HG02943 (cell line): Measurements from ENCODE around the gene WEE2.

Experiments
- ATAC-seq: cut with Tn5 transposase; IDR thresholded peaks from one replicate; pipeline ENCODE4 v1.9.1; 2021; ENCODE audit warnings: mild to moderate bottlenecking, low read depth, moderate library complexity; ENCODE audit not compliant: unreplicated experiment

The WEE2 gene

GRCh38 chr7:141708351-141708750 lies at the start of gene WEE2:
WEE2 (plus strand) TSS chr7:141708353; CDS start chr7:141708759, 406 bp downstream.
- ATAC-seq = no peak

- ATAC-seq = no peak
Measured at GRCh38 chr7:141659501-141659900, 48.7 kb upstream of the WEE2 start.

DNA sequence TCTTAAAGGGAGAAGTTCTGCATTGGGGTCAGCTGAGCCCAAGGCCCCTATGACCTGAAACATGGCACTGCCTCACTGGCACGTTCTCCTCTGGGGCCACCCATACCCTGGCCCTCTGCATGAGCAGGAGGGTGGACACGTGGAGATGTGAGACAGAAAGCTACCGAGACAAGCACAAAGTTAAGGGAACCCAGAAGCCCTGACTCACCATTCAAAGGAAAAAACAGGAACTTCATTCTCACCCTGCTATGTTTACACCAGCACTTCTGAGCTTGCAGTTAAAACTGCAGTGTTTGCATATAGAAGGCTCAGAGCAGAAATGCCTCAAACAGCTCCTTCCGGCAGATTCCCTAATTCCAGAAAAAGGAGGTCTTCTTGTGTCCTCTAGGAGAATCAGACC lies 47.9 kb upstream of the WEE2 start:
- no peak for ATAC-seq

- no peak for ATAC-seq
Measured at GRCh38 chr7:141663081-141663849, 44.9 kb upstream of the WEE2 start.

GRCh38 chr7:141664450-141664849 lies 43.7 kb upstream of the WEE2 start:
- no peak for ATAC-seq

DNA sequence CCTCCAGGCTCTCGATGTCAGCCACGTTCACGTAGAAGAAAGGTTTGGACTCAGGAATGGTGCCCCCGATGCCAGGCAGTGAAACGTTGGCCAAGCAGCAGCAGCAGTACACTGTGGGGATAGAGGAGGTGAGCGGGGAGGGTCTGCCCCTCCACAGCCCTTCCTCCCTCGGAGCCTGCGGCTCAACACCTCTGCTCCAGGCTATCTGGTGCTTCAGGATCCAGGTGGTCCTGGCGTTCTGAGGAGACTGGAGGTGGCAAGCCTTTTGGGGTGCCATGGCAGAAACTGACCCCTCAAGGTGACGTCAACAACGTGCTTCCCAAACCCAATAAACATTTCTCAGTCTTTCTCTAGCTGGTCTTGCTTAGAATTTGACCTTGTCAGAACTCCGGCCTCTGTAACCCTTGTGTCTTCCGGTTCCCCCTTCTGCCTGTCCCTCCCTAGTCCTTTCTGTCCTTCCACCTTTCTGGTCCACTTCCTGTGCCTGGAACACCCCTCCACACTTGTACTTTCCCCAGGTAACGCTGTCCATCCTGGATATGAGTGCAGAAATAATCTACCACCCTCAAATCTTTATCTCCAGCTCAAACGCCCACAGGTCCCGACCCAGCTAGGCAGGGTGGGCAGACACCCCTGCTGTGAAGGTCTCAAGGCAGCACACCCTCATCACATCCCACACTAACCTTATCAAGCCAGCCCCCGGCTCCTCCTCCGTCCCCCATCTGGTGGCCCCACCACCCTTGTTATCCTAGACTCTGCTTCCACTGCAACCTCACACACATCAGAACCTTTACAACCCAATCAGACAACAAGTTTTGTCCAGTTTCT lies 42.7 kb upstream of the WEE2 start:
- ATAC-seq = no peak

- ATAC-seq = no peak
Measured at GRCh38 chr7:141666071-141666470, 42.1 kb upstream of the WEE2 start.

GRCh38 chr7:141668853-141669252 lies 39.3 kb upstream of the WEE2 start:
- ATAC-seq = no peak

- ATAC-seq = no peak
Measured at GRCh38 chr7:141671705-141672496, 36.3 kb upstream of the WEE2 start.

- no peak for ATAC-seq
Measured at GRCh38 chr7:141673346-141673745, 34.8 kb upstream of the WEE2 start.

GRCh38 chr7:141674171-141674671 lies 33.9 kb upstream of the WEE2 start:
- no peak for ATAC-seq

GRCh38 chr7:141674702-141675101 lies 33.5 kb upstream of the WEE2 start:
- no peak for ATAC-seq

- no peak for ATAC-seq
Measured at GRCh38 chr7:141675436-141676215, 32.5 kb upstream of the WEE2 start.

DNA sequence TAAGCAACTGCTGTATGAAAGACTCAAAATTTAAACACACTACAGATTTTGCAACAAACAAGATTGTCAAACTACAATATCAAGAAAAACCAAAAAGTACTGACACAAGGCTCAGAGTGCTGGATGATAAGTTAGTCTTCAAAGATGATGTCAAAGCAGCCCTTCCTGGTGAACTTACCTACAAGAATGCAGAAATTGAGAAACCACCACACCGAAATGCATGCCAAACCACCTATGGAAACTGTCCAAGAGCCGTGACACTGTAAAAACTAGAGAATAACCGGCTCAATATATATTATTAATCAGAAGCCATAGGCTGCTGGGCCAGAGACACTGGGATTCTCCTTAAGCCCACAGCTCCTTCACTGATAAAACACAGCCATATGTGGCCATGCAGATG lies 31.5 kb upstream of the WEE2 start:
- ATAC-seq = no peak

- no peak for ATAC-seq
Measured at GRCh38 chr7:141679014-141679413, 29.1 kb upstream of the WEE2 start.

- no peak for ATAC-seq
Measured at GRCh38 chr7:141685285-141686023, 22.7 kb upstream of the WEE2 start.

GRCh38 chr7:141686074-141686473 lies 22.1 kb upstream of the WEE2 start:
- no peak for ATAC-seq

- no peak for ATAC-seq
Measured at GRCh38 chr7:141686670-141687069, 21.5 kb upstream of the WEE2 start.

DNA sequence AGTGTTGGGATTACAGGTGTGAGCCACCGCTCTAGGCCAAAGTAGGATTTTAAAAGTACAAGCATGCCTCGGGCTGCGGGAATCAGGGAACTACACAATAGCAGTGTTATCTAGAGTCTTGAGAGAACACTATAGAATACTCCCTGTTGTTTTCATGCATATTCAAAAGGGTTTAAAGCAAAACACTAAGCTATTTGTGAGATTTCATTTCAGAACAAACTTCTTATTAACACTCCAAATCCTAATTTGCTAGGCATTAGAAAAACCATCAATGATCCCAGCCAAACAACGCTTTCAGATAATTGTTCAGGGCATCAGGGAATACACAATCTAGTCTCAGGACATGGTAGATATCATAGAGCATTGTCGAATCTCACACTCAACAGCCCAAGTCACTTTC lies 20.1 kb upstream of the WEE2 start:
- no peak for ATAC-seq
